ENCODE results near the gene MEIS2.

MEIS2 gene

GRCh38 chr15:37055481-37055880 lies 44.9 kb downstream of the MEIS2 start:
- no peak for TF ChIP-seq CTCF (IDR thresholded peaks at IDR 0.05; ENCODE audit: insufficient read depth, missing control alignments)
- DNase-seq (ENCODE audit: insufficient read length, low spot score) (no peak), FAIRE-seq (no peak)

- FAIRE-seq (no peak), DNase-seq (ENCODE audit: insufficient read length, low spot score) (no peak)
- no peak for TF ChIP-seq CTCF (IDR thresholded peaks at IDR 0.05; ENCODE audit: insufficient read depth, missing control alignments)
These were observed 46.0 kb downstream of the MEIS2 start for GRCh38 chr15:37054336-37054735.

GRCh38 chr15:37053166-37053565 lies 47.2 kb downstream of the MEIS2 start:
- TF ChIP-seq CTCF (IDR thresholded peaks at IDR 0.05; ENCODE audit: insufficient read depth, missing control alignments) = no peak
- no peak for DNase-seq (ENCODE audit: insufficient read length, low spot score)
- FAIRE-seq = no peak

- FAIRE-seq = no peak
- TF ChIP-seq CTCF (IDR thresholded peaks at IDR 0.05; ENCODE audit: insufficient read depth, missing control alignments) = no peak
- no peak for DNase-seq (ENCODE audit: insufficient read length, low spot score)
These were observed 50.0 kb downstream of the MEIS2 start for GRCh38 chr15:37050345-37050744.

GRCh38 chr15:37046876-37047614 lies 53.3 kb downstream of the MEIS2 start:
- no peak for TF ChIP-seq CTCF (IDR thresholded peaks at IDR 0.05; ENCODE audit: insufficient read depth, missing control alignments)
- FAIRE-seq = no peak
- DNase-seq (ENCODE audit: insufficient read length, low spot score) = no peak

- FAIRE-seq (no peak), DNase-seq (ENCODE audit: insufficient read length, low spot score) (no peak)
- no peak for TF ChIP-seq CTCF (IDR thresholded peaks at IDR 0.05; ENCODE audit: insufficient read depth, missing control alignments)
These were observed 54.2 kb downstream of the MEIS2 start for GRCh38 chr15:37045859-37046740.

All from D721Med (cell line).